Cardiac fibroblast (primary cell): ENCODE data around the gene SLC17A9.

Source experiments
- DNase-seq, 2 donors: peaks; one replicate each; pipeline versions ENCODE4 v3.0.0 to v3.0.0-alpha.2; 2010; ENCODE audit warnings: low read depth in 2 of 2
- H3K4me3 ChIP-seq, 2 donors: replicated peaks in 1 of 2; 1 replicate in 1 of 2; 2 replicates in 1 of 2; pipeline ENCODE4 v1.5.1; 2011; ENCODE audit warnings: low read depth in 2 of 2, low read length in 2 of 2, mild to moderate bottlenecking in 2 of 2, moderate library complexity in 1 of 2
- TF ChIP-seq, protein P1 (sequence below): IDR thresholded peaks from one replicate; pipeline ENCODE4 v1.5.1; 2011; ENCODE audit warnings: low read depth, mild to moderate bottlenecking, low read length, inconsistent platforms

Gene SLC17A9

DNA sequence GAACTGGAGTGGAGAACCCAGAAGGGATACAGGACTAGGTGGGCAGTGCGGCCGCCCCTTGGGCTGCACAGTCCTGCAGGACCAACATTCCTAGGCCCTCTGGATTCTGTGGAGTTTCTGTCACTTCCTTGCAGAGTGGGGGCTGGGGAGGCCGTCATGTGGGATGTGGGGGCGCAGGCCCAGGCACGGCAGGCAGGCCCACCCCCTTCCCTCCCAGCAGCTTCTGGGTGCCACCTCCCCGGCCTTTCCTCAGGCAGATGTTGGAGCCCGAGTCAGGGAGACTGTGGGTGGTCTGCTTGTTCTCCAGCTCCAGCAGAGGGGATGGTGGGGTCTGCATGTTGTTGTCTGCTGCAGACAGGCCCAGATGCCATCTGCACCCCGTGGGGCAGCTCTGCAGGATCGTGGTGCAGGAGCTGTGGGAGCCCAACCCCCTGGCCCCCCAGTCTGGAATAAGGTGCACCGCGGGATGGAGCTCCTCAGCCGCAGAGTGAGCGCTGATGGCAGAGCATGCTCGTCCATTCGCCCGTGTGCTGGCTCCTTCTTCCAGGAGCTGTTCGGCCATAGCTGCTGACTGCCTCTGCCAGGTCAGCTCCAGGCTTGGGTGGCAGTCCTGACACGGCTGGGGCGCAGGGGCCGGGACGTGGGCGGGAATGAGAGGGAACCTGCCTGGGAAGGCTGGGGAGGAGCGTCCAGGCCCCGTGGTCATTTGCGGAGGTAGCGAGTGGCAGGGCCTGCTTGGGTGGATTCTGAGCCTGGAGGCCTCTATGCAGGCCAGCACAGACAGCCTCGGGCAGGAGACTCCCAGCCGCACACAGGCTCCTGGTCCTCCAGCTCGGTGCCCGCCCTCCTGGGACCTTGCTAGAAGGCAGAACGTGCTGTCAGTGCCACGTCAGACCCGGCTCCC is 18.1 kb downstream of the SLC17A9 start:
- no peak overlapping the region for H3K4me3 ChIP-seq
- no peak for DNase-seq
- TF ChIP-seq, protein P1, sequence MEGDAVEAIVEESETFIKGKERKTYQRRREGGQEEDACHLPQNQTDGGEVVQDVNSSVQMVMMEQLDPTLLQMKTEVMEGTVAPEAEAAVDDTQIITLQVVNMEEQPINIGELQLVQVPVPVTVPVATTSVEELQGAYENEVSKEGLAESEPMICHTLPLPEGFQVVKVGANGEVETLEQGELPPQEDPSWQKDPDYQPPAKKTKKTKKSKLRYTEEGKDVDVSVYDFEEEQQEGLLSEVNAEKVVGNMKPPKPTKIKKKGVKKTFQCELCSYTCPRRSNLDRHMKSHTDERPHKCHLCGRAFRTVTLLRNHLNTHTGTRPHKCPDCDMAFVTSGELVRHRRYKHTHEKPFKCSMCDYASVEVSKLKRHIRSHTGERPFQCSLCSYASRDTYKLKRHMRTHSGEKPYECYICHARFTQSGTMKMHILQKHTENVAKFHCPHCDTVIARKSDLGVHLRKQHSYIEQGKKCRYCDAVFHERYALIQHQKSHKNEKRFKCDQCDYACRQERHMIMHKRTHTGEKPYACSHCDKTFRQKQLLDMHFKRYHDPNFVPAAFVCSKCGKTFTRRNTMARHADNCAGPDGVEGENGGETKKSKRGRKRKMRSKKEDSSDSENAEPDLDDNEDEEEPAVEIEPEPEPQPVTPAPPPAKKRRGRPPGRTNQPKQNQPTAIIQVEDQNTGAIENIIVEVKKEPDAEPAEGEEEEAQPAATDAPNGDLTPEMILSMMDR = no peak

DNA sequence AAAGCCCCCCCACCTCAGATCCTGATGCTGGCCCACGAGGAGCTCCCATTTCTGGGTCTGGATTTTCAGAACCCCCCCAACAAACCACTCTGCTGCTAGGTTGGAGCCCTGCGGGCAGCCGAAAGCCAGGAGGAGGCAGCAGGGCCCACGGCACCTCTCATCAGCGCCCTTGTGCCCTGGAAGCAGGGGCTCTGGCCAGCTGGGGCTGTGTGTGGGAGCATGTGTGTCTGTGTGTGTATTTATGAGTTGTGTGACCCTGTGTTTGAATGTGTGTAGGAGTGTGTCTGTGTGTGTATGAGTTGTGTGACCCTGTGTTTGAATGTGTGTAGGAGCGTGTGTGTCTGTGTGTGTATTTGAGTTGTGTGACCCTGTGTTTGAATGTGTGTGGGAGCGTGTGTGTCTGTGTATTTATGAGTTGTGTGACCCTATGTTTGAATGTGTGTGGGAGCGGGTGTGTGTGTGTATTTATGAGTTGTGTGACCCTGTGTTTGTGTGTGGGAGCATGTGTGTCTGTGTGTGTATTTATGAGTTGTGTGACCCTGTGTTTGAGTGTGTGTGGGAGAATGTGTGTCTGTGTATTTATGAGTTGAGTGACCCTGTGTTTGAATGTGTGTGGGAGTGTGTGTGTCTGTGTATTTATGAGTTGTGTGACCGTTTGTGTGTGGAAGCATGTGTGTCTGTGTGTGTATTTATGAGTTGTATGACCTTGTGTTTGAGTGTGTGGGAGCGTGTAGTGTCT is 18.9 kb downstream of the SLC17A9 start:
- TF ChIP-seq, protein P1 = no peak
- no peak overlapping the region for H3K4me3 ChIP-seq
- no peak for DNase-seq

DNA sequence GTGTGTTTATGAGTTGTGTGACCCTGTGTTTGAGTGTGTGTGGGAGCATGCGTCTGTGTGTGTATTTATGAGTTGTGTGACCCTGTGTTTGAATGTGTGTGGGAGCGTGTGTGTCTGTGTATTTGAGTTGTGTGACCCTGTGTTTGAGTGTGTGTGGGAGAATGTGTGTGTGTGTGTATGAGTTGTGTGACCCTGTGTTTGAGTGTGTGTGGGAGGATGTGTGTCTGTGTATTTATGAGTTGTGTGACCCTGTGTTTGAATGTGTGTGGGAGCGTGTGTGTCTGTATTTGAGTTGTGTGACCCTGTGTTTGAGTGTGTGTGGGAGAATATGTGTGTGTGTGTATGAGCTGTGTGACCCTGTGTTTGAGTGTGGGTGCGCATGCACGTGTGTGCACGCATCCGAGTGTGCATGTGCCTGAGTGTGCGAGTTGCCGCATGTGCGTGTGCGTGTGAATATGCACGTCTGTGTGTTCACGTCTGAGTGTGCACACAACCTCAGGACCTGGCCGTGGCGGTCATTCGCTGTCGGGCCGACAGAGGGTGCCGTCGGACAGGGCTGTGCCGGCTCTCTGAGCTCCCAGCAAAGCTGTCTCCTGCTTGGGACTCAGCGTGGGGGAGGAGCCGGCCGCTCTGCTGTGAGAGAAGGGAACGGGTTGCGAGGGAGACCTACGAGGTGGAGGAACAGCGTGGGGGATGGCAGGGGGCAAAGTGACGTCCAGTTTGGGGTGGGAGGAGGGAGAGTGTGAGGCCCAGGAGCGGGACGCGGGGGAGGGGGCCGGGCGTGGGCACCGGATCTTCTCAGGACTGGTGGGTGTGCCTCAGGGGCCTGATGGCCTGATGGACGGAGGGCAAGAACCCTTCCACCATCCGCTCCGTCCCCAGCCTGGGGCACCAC is 19.7 kb downstream of the SLC17A9 start:
- peak; percentile 78 to 83 for DNase-seq
- TF ChIP-seq, protein P1 = peak; percentile 97

DNA sequence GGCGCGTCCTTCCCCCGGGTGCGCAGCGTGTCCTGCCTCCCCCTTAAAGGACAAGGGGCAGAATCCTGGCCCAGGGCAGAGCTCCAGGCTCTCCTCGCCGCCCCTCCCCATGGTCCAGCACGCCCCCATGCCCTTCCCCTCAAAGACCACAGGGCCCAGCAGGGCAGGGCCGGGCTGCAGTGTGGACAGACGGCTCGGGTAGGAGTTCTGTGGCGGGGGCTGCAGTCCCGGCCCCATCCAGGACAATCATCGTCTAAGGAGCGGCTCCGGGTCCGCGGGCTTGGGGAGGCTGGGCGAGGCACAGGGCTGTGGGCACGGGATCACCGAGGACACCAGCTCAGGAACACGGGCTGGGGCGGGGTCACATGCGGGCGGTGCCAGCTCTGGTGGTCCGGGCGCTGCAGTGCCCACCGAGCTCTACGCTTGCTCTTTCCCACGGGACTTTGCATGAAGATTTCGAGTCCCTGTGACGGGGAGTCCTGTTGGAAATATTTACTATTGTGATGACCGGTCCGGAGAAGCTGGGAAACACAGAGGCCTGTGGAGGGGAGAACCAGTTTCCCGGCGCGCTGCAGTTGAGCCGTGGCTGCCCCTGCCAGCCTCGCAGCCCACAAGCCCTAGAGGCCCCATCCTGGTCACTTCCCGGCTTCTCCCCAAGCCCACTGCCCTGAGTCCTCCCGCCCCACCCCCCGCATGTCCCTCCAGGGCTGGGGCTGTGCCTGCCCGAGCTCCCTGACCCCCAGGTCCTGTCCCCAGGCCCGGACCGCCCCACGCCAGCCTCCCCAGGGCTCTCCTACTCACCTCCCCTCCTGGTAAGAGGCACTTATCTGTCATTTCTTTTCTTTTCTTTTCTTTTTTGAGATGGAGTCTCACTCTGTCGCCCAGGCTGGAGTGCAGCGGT is 20.6 kb downstream of the SLC17A9 start:
- no peak for DNase-seq
- H3K4me3 ChIP-seq = peak overlapping the region in 1 of 2 donors; percentile 13
- TF ChIP-seq, protein P1 = no peak

More for the DNA sequence above, 19.7 kb downstream of the SLC17A9 start:
- H3K4me3 ChIP-seq = peak overlapping the region; percentile 10 to 13

DNA sequence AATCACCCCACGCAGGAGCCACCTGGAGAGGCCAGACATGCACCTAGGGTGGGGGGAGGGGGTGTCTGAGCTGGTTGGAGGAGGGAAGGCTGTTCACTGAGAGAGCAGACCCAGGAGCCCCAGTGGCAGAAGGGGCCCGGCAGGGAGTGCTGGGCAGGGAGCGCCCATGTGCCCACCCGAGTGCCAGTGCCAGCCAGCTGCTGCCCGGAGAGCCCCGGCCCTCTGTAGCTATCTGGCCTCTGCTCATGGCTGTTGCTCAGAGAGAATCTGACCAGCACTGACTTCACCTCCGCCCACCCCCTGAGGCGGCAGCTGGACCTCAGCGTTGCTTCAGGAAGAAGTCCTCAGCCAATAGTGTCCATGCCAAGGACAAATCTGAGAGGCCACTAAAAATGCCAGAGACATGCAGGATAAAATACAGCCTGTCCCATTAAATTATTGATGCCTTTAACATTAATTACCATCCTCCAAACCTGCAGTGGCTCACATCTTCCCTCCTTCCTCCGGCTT is 22.8 kb downstream of the SLC17A9 start:
- no peak overlapping the region for H3K4me3 ChIP-seq
- TF ChIP-seq, protein P1 = no peak
- DNase-seq = no peak
